Fibroblast of skin of right quadriceps (primary cell): ENCODE data around the gene CNPY4.
A peak's percentile ranks its signal among the peaks of the same experiment; 100 is the strongest.

Source experiments
- DNase-seq: peaks from one replicate; pipeline ENCODE4 v3.0.0-alpha.2; 2013

The CNPY4 gene, protein sequence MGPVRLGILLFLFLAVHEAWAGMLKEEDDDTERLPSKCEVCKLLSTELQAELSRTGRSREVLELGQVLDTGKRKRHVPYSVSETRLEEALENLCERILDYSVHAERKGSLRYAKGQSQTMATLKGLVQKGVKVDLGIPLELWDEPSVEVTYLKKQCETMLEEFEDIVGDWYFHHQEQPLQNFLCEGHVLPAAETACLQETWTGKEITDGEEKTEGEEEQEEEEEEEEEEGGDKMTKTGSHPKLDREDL

DNA sequence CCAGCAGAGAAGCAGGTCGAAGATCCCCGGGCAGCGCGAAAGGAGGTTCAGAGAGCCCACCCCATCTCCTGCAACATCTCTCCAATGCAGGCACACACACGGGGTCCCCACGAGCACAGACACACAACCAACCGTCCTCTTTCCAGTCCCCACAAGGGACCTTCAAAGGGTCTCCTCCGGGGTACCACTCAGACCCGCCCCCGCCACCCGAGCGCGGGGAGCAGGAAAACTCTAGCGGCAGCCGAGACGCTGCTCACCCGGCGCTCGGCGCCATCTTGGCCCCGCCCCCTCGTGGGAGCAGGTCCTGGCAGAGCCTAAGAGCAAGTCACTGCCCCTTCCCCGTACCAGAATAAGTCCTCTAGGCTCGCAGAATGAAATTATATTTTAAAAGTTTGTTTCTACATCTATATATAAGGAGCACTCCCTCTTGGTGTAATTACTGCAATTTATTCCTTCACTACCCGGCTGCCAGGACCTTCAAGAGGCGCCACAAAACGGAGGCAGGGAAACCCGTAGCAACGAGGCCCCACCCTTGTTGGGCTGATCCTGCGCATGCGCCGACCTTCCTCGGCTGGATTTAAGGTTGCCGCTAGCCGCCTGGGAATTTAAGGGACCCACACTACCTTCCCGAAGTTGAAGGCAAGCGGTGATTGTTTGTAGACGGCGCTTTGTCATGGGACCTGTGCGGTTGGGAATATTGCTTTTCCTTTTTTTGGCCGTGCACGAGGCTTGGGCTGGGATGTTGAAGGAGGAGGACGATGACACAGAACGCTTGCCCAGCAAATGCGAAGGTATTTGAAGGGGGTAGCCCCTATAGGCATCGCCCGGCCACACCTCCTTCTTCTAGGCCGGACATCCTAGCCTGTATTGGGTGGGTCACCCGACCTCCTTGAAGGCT, at the start of gene CNPY4, which contains the start of gene TAF6:
Gene CNPY4, plus strand, starts transcription at position 563 of the 898 bp plus-strand sequence. Its CDS starts 111 bp downstream, at position 674.
Gene TAF6, minus strand, starts transcription at position 287 of the 898 bp plus-strand sequence. CDS start 5,149 bp downstream, outside the sequence.
- DNase-seq, result peak; percentile 94

GRCh38 chr7:100069991-100070390, 49.4 kb upstream of the CNPY4 start:
- DNase-seq, result no peak

GRCh38 chr7:100071018-100071723, 48.3 kb upstream of the CNPY4 start:
- DNase-seq, result no peak

DNA sequence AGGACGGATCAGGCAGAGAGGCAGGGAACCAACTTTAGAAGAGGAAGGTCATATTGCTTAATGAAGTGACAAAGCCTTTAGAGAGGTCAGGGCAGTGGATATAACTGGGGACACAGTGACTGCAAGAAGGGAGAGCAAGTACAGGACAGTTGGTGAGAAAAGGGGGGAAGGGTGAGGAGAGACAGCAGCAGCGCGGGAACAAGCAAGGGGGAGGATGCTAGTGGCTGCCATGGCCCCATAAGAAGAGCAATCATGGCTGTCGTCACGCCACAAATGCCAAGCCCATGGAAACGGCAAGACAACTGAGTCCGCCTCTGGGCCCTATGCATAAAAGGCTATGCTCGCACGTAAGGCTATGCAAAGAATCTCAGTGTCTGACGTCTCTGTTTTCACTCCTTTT, 47.0 kb upstream of the CNPY4 start:
- no peak for DNase-seq

GRCh38 chr7:100074841-100075240, 44.6 kb upstream of the CNPY4 start:
- no peak for DNase-seq

- DNase-seq, result no peak
Observed at GRCh38 chr7:100075418-100075817, 44.0 kb upstream of the CNPY4 start.

GRCh38 chr7:100077205-100077604, 42.2 kb upstream of the CNPY4 start:
- no peak for DNase-seq

GRCh38 chr7:100079024-100079560, 40.3 kb upstream of the CNPY4 start:
- DNase-seq, result no peak

DNA sequence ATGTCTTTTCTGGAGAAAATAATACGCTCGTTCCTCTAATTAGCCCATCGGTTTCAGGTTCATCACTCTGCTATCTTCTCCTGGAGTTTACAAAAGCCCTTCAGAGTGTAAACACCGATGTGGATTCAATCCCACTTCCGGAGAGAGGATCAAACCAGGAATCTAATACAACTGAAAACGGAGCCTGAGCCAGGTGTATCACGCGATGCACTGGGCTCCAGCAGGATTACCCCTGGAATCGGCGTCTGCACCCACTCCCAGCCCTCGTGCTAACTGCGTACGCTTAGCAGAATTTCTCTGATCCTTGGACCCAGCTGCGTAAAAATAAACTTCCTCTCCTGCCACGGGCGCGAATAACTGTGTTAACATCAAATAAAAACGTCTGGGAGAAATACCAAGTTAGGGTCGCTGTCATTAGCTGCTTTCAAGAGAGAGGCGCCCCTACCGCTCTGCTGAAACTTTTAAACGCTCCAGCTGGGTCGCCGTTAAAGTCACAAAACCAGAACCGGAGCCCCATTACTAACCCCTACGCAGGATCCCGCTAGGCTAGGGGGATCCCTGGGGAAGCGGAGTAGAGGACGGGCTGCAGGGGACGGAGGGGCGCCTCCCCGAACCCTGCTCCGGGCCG, 38.4 kb upstream of the CNPY4 start:
- DNase-seq, result no peak

DNA sequence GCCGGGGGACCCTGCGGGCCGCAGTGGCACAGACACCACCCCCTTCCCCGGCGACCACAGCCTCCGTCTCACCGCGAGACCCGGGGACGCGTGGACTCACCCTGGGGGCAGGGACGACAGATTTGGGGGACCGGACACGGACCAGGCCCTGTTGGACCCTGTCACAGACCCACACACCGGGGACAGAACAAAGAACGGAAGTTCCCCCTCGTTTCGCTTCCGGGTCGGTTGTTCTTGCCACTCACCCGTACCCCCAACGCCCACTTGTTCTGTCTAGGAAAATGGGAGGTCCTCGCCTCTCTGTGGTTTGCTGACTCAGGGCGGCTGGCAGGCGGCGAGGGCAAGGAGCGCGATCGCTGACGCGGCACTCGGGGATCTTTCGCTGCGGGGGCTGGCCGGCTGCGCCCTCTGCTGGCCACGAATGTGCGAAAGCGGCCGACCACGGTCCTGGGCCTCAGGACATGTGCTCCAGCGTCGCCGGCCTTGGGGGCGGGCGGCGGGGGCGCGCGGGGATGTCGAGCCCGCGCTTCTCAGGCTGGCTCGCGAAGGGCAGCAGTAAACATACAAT, 37.8 kb upstream of the CNPY4 start, which contains the start of gene ZNF3:
Gene ZNF3, minus strand, starts transcription at position 189 of the 568 bp plus-strand sequence. CDS start 4,366 bp downstream, outside the sequence.
- peak; percentile 99 for DNase-seq

DNA sequence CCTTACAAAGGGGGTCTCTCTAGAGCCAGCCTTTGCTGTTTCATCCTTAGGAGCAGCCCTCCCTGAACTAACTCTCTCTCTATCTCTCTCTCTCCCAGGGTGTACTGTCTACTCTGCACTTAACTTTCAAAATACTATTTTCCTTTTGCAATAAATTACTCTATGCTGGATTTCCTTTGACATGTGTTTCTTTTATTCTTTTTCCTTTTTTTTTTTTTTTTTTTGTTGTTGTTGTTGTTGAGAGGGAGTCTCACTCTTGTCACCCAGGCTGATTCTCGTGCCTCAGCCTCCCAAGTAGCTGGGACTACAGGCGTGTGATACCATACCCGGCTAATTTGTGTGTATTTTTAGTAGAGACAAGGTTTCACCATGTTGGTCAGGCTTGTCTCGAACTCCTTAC, 36.5 kb upstream of the CNPY4 start:
- DNase-seq, result no peak

DNA sequence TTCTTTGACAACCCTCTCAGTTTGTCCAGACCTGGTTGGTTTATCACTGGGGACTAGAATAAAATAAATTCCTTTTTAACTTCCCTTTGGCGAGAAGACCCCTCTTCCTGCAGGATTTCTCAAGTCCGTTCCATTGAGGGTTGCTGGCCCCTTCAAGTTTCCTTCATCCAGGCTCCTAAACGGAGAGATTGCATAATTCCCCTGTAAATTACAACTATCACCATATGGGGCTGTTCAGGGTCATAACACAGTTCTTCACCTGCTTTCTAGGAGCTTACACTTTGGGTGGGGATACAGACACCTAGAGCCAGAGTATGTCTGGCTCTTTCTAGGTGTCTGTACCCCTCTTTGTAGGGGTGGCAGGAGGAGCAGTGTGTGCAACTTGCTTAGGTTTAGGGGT, 33.9 kb upstream of the CNPY4 start:
- no peak for DNase-seq

DNA sequence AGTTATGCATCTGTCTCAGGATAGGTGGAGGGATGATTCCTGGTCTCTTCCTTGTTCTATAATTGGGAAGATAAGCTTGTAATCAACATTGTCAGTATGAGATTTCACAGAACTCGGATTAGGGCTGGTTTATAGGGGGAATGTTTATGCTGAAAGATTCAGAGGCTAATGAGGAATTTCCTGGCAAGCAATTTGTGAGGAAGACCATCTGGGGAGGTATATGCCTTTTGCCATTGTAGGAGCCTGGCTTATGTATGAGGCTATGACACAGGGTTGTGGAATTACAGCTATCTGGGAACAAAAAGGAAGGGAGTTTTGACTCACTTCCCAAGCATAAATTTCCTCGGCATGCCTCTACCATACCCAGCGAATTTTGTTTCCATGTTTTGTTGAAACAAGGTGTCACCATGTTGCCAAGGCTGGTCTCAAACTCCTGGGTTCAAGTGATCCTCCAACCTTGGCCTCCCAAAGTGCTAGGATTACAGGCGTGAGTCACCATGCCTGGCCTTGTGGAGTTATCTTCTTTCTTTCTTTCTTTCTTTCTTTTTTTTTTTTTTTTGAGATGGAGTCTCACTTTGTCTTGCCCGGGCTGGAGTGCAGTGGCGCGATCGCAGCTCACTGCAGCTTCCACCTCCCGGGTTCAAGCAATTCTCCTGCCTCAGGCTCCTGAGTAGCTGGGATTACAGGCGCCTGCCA, 32.2 kb upstream of the CNPY4 start:
- DNase-seq, result peak; percentile 99

DNA sequence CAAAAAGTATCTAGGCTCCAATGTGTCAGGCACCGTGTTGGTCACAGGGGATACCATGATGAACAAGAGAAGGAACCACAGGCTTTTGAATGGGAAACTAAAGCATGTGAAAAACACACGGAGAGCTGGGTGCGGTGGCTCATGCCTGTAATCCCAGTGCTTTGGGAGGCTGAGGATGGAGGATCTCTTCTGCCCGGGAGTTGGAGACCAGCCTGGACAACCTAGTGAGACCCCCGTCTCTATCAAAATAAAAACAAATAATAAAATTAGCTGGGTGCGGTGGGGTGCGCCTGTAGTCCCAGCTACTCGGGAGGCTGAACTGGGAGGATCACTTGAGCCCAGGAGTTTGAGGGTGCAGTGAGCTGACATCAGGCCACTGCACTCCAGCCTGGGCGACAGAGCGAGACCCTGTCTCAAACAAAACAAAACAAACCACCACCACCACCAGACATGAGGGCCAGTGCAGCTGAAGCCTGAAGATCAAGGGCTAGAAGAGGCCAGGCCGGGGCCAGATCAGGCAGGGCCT, 31.3 kb upstream of the CNPY4 start:
- no peak for DNase-seq

DNA sequence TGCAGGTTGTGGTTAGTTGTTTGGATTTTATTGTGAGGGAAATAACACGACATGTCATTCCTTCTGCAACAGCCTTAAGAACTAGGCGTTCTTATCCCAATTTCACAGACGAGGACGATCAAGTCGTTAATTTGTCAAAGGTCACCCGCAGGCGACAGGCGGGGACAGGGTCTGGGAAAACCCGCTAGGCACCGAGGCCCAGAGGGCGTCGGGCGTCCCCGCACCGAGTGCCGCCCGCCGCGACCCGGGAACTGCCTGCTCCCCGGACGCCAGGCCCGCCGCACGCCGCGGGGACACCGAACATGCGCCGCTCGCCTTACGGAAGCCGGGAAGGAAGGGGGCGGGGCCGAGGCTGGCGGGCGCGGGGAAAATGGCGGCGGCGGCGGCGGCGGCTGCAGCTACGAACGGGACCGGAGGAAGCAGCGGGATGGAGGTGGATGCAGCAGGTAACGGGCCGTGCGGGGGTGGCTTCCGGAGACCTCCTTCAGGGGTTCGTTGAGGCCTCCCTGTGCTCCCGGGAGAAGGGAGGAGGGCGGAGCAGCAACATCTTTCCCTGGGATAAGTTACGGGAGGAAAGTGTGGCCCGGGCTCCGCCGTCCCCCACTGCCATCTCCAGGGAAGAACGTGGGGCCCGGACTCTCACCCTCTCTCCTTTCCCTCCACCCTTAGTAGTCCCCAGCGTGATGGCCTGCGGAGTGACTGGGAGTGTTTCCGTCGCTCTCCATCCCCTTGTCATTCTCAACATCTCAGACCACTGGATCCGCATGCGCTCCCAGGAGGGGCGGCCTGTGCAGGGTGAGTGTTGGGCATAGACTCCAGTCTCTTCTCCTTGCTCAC, 30.6 kb upstream of the CNPY4 start, which contains the start of gene COPS6:
Gene COPS6, plus strand, starts transcription at position 349 of the 837 bp plus-strand sequence. Its CDS starts 22 bp downstream, at position 371.
- peak; percentile 80 for DNase-seq

DNA sequence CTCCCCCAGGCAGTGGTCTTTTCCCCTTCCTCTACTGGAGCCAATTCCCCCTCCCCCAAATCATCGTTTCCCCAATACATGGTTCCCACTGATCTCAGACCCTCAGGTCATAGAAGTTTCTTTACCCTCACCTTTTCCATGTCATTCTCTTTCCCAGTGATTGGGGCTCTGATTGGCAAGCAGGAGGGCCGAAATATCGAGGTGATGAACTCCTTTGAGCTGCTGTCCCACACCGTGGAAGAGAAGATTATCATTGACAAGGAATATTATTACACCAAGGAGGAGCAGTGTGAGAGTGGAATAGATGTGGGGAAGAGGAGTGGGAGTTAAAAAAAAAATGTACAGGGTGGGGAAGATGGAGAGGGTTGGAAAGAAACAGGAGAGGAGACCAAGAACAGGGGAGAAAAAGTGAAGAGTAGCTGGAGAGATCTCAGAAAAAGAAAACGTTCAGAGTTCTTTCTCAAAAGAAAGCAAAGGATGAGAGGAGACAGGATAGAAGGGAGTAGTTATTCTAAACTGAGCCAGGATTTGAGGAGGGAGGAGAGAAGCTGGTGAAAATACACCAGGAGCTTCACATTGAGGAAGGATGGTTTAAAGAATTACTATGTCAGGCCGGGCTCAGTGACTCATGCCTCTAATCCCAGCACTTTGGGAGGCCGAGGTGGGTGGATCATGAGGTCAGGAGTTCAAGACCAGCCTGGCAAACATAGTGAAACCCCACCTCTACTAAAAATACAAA, 29.8 kb upstream of the CNPY4 start:
- no peak for DNase-seq

- no peak for DNase-seq
Observed at GRCh38 chr7:100090527-100091410, 28.7 kb upstream of the CNPY4 start.
